ENCODE results near the gene IRF8. TPM values are rescaled to one million over a fixed set of nuclear protein-coding genes. Genes with fewer than 3 reads are reported as not detected.

IRF8 gene
- total RNA-seq, 1 donor from 2014 or later: 0.59 TPM

GRCh38 chr16:85929259-85929721 is 30.3 kb downstream of the IRF8 start:
- no peaks in the 10 kb centered on the region for H3K4me1 Mint-ChIP-seq (ENCODE audit: low read depth, unreplicated experiment)
- H3K4me3 ChIP-seq (ENCODE audit: insufficient read depth, low read depth, low read length): no peak overlapping the region
- no peak overlapping the region for H3K27ac Mint-ChIP-seq (ENCODE audit: unreplicated experiment)
- H3K36me3 ChIP-seq (ENCODE audit: insufficient read depth, low read length): no peaks in the 10 kb centered on the region
- H3K27me3 Mint-ChIP-seq (ENCODE audit: low read depth, unreplicated experiment): peaks cover 57% of the 10 kb centered on the region
- FAIRE-seq (no peak), DNase-seq (ENCODE audit: low read depth) (no peak)
- no peak overlapping the region for H3K4me2 ChIP-seq (ENCODE audit: low read length)
- no peak overlapping the region for H3K27ac ChIP-seq (ENCODE audit: low read depth, low read length)
- H3K79me2 ChIP-seq (ENCODE audit: insufficient read depth, low read length): no peaks in the 10 kb centered on the region
- no peak overlapping the region for H3K4me3 Mint-ChIP-seq (ENCODE audit: unreplicated experiment)
- H4K20me1 ChIP-seq (ENCODE audit: insufficient read depth, low read length): no peaks in the 10 kb centered on the region
- no peak overlapping the region for H2AFZ ChIP-seq (ENCODE audit: low read depth, low read length)
- TF ChIP-seq EZH2 (IDR thresholded peaks at IDR 0.05; ENCODE audit: insufficient read depth, low read length): no peak
- no peak for TF ChIP-seq CTCF (IDR thresholded peaks at IDR 0.05; ENCODE audit: insufficient read depth, low read depth, low read length)
- H3K9ac ChIP-seq (ENCODE audit: low read length): no peak overlapping the region
- peaks cover 4% of the 10 kb centered on the region for H3K36me3 Mint-ChIP-seq (ENCODE audit: low read depth, unreplicated experiment)
- H3K9me3 ChIP-seq (ENCODE audit: insufficient read depth, low read depth, low read length): no peaks in the 10 kb centered on the region
- H3K4me1 ChIP-seq (ENCODE audit: insufficient read depth, low read length): no peaks in the 10 kb centered on the region
- peaks cover 28% of the 10 kb centered on the region for H3K27me3 ChIP-seq (ENCODE audit: insufficient read depth, low read length)
- H3K9me3 Mint-ChIP-seq (ENCODE audit: unreplicated experiment): peaks cover 12% of the 10 kb centered on the region

DNA sequence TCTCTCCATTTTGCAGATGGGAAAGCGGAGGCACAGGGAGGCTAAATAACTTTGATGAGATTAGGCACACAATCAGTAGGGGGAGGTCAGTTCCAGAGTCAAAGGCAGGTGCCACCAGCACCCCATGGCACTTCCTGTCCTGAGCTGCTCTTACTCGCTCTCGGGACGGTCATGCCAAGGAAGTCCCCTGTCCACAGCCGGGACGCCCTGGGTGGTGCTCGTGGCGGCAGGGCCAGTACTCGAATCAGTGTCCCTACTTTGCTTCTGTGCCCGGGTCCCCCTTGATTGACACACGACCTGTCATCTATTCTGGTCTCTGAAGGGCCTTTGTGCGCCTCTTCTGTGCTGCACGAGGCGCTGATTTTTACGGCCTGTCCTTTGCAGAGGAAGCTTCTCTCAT is 31.3 kb downstream of the IRF8 start:
- Mint-ChIP-seq H3K4me1 (ENCODE audit: low read depth, unreplicated experiment) (peaks cover 1% of the 10 kb centered on the region), H3K9me3 (ENCODE audit: unreplicated experiment) (peaks cover 8% of the 10 kb centered on the region), H3K27me3 (ENCODE audit: low read depth, unreplicated experiment) (peaks cover 63% of the 10 kb centered on the region), H3K27ac (ENCODE audit: unreplicated experiment) (no peak overlapping the region), H3K4me3 (ENCODE audit: unreplicated experiment) (no peak overlapping the region), H3K36me3 (ENCODE audit: low read depth, unreplicated experiment) (peaks cover 4% of the 10 kb centered on the region)
- Histone ChIP-seq H3K4me1 (ENCODE audit: insufficient read depth, low read length) (no peaks in the 10 kb centered on the region), H3K4me2 (ENCODE audit: low read length) (no peak overlapping the region), H2AFZ (ENCODE audit: low read depth, low read length) (no peak overlapping the region), H3K9me3 (ENCODE audit: insufficient read depth, low read depth, low read length) (no peaks in the 10 kb centered on the region), H4K20me1 (ENCODE audit: insufficient read depth, low read length) (no peaks in the 10 kb centered on the region), H3K79me2 (ENCODE audit: insufficient read depth, low read length) (no peaks in the 10 kb centered on the region), H3K4me3 (ENCODE audit: insufficient read depth, low read depth, low read length) (no peak overlapping the region), H3K9ac (ENCODE audit: low read length) (no peak overlapping the region), H3K36me3 (ENCODE audit: insufficient read depth, low read length) (no peaks in the 10 kb centered on the region), H3K27me3 (ENCODE audit: insufficient read depth, low read length) (peaks cover 27% of the 10 kb centered on the region), H3K27ac (ENCODE audit: low read depth, low read length) (no peak overlapping the region)
- FAIRE-seq (no peak), DNase-seq (ENCODE audit: low read depth) (no peak)
- TF ChIP-seq EZH2 (IDR thresholded peaks at IDR 0.05; ENCODE audit: insufficient read depth, low read length): no peak
- TF ChIP-seq CTCF (IDR thresholded peaks at IDR 0.05; ENCODE audit: insufficient read depth, low read depth, low read length): no peak

GRCh38 chr16:85931596-85932402 is 32.8 kb downstream of the IRF8 start:
- no peak overlapping the region for H3K9ac ChIP-seq (ENCODE audit: low read length)
- no peak overlapping the region for H3K4me2 ChIP-seq (ENCODE audit: low read length)
- H3K4me1 ChIP-seq (ENCODE audit: insufficient read depth, low read length): no peaks in the 10 kb centered on the region
- H3K27ac ChIP-seq (ENCODE audit: low read depth, low read length): no peak overlapping the region
- FAIRE-seq (no peak), DNase-seq (ENCODE audit: low read depth) (no peak)
- peaks cover 57% of the 10 kb centered on the region for H3K27me3 Mint-ChIP-seq (ENCODE audit: low read depth, unreplicated experiment)
- no peaks in the 10 kb centered on the region for H4K20me1 ChIP-seq (ENCODE audit: insufficient read depth, low read length)
- H3K79me2 ChIP-seq (ENCODE audit: insufficient read depth, low read length): no peaks in the 10 kb centered on the region
- no peak for TF ChIP-seq CTCF (IDR thresholded peaks at IDR 0.05; ENCODE audit: insufficient read depth, low read depth, low read length)
- TF ChIP-seq EZH2 (IDR thresholded peaks at IDR 0.05; ENCODE audit: insufficient read depth, low read length): no peak
- peaks cover 12% of the 10 kb centered on the region for H3K4me1 Mint-ChIP-seq (ENCODE audit: low read depth, unreplicated experiment)
- no peaks in the 10 kb centered on the region for H3K9me3 ChIP-seq (ENCODE audit: insufficient read depth, low read depth, low read length)
- no peak overlapping the region for H3K4me3 Mint-ChIP-seq (ENCODE audit: unreplicated experiment)
- H3K36me3 ChIP-seq (ENCODE audit: insufficient read depth, low read length): no peaks in the 10 kb centered on the region
- H2AFZ ChIP-seq (ENCODE audit: low read depth, low read length): no peak overlapping the region
- peaks cover 5% of the 10 kb centered on the region for H3K9me3 Mint-ChIP-seq (ENCODE audit: unreplicated experiment)
- no peak overlapping the region for H3K4me3 ChIP-seq (ENCODE audit: insufficient read depth, low read depth, low read length)
- peaks cover 35% of the 10 kb centered on the region for H3K27me3 ChIP-seq (ENCODE audit: insufficient read depth, low read length)
- H3K36me3 Mint-ChIP-seq (ENCODE audit: low read depth, unreplicated experiment): peaks cover 4% of the 10 kb centered on the region
- H3K27ac Mint-ChIP-seq (ENCODE audit: unreplicated experiment): no peak overlapping the region

Data from astrocyte (in vitro differentiated cells and primary cell).